PC-9 (cell line): ENCODE measurements around the gene NDUFB8.

Experiments
- CTCF ChIP-seq: fragments of 200-600 bp; sonication (generic); conservative IDR thresholded peaks from 2 replicates; pipeline ENCODE4 v1.6.1; 2017; ENCODE audit warnings: mixed run types, antibody characterized with exemption, mild to moderate bottlenecking, moderate library complexity
- EZH2 ChIP-seq: fragments of 200-600 bp; sonication (generic); IDR thresholded peaks from 2 replicates; pipeline ENCODE4 v1.8.0; 2017; ENCODE audit warnings: antibody characterized with exemption, low read depth

- no peak for TF ChIP-seq CTCF
- no peak for TF ChIP-seq EZH2
These were observed 38.2 kb upstream of the NDUFB8 start for GRCh38 chr10:100567826-100568225.
